GM19463 (cell line): ENCODE data around the gene MUC2.

ENCODE experiments used
- ATAC-seq: cut with Tn5 transposase; IDR thresholded peaks from one replicate; pipeline ENCODE4 v1.9.1; 2021; ENCODE audit warnings: mild to moderate bottlenecking, moderate library complexity; ENCODE audit not compliant: unreplicated experiment

The MUC2 gene

DNA sequence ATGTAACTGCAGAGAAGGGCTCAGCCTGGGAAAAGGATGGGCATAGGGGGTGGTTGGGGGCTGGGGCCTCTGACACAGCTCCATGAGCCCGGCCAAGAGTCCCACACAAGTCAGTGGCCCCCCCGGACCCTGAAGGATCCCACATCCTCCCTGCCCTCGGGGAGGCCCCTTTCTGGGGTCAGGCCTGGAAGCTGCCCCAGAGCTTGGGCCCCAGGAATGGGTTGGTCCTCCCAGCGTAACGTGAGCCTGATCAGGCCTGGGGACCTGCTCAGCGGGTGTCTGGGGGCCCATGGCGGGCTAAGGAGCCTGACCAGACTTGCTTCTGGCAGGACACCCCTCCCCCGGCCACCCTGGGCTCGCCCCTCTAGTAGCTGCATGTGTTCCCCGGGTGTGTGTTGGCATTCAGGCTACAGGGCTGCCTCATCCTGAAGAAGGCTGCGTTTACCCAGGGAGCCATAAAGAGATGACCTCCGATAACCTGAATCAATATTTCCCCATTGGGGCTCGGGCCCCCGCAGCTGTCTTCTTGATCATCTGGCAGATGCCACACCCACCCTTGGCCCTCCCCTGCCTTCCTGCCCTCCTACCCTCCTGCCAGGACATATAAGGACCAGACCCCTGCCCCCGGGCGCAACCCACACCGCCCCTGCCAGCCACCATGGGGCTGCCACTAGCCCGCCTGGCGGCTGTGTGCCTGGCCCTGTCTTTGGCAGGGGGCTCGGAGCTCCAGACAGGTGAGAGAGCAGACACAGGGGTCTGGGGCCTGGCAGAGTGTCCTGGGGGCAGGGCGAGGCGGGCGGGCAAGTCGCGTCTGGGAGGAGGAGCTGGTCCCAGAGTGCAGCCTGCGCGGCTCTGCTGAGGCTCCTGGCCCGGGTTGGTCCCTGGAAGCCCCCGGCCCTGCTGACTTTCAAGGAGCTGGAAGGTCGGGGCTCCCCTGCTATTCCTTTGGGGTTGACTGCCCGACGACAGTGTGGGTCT lies at the start of gene MUC2:
Gene MUC2 (plus strand): TSS at position 631 of the 978 bp plus-strand sequence.
- ATAC-seq = no peak

DNA sequence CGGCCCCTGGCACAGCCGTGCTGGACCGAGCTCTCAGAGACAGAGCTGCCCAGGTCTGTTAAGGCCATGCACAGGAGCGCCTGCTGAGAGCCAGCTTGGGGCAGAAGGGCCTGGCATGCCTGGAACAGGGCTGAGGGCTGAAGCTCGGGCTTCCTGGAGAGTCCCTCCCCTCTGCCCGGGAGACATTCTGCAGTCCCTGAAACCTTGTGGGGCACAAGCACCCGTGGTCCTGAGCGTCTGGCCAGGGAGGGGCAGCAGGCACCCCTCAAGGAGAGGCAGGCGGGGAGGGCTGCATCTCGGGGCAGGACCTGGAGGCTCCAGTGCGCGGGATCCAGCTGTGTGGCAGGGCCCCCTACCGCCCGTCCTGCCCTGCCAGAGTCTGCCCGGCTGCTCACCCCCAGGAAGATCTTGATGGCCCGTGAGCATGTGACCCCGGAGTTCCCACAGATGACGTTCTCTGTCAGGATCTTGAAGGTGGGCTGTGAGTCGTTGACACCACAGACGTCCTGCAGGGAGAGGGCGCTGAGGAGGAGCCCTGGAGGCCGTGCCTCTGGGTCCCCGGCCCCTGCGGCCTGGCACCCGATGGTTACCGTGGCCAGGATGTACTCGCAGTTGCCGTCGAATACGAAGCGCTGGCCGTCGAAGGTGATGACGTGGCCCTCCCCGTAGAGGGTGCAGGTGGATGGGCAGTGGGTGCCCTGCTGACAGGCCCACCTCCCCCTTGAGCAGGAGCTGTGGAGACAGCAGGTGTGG lies 49.1 kb upstream of the MUC2 start:
- no peak for ATAC-seq

DNA sequence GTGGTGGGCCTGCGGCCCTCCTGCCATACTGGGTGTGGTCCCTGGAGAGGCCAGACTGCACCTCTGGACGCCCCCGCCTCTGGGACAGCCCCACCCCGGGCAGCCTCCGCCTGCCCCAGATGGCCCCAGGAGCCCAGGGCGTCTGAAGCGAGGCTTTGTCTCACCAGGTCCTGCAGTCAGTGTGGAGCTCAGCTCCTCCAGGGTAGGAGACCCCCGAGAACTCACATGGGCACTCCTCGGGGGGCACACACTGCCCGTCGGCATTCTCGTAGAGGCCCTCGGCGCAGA lies 48.6 kb upstream of the MUC2 start:
- no peak for ATAC-seq

DNA sequence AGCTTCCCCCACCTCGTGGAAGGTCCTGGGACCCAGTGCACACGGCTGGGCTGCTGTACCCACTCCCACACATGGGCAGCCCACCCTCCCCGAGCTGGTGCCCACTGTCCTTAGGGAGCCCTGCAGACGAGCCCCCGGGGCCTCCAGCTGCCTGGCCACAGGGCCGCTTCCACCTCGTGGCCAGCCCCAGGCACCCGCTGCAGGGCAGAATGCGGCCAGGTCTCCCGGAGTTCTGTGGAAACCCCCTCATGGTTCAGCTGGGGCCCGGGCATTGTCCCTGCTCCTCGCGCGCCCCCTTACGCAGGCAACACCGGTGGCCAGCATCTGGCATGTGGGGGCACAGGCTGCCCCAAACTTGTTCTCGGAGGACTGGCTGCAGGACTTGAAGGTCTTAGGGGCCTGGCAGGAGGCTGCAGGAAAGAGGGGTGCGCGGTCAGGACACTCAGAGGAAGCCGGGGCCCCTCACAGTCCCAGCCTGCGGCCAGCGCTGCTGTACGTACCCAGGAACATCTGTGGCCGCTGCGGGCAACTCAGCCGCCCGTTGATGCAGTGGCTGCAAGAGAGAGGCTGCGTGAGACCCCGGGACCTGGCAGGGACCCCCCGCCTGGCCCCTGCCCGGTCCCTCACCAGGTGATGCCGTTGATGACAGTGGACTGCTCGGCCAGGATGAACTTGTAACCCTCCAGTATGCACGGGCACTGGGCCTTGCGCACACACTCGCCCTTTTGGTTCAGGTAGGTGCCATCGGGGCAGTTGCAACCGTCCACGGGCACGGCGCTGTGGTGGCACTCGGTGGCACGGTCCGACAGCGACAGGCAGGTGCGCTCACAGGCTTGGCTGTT lies 47.8 kb upstream of the MUC2 start:
- no peak for ATAC-seq

DNA sequence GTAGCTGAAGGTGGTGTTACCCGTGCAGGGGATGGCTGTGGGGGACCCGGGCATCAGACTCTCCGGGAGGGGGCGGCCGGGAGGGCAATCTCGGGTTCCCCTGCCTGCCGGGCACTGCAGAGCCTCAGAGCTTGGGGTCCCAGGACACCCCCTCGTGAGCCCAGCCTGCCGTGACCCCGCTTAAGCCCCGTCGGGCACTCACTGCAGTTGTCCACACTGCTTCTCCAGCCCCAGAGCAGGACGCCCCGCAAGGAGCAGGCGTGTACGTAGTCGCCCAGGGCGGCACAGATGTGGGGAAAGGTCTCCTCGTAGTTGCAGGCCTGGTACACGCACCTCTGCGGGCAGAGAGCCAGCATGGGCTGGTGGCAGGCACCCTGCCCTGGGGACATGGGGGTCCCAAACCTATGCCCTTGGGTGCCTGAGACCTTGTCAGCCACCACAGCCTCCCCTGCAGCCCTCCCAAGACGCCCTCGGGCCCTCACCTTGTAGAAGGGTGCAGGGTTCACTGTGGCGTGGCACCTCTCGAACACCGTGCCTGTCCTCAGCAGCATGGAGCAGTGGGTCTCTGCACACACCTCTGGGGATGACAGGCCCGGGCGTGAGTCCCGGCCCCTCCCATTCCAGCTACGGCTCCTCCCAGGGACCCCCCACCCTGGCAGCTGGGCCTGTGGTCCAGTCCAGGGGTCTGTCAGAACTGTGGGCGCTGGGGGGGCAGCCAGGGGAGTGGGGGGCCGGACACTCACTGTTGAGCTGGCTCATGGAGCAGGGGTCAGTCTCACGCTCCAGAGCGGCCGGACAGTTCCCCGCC lies 47.0 kb upstream of the MUC2 start:
- no peak for ATAC-seq

DNA sequence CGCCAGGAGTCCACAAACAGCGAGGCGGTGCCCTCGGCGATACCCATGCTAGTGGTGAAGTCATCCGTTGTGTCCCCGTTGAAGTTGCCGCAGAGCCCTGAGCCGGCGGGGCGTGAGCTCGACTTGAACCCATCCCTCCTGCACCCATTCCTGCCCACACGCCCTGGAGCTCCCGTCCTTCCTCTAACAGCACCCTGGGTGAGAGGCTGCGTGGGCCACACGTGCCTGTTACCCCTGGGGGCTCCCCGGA lies 46.5 kb upstream of the MUC2 start:
- ATAC-seq = no peak

DNA sequence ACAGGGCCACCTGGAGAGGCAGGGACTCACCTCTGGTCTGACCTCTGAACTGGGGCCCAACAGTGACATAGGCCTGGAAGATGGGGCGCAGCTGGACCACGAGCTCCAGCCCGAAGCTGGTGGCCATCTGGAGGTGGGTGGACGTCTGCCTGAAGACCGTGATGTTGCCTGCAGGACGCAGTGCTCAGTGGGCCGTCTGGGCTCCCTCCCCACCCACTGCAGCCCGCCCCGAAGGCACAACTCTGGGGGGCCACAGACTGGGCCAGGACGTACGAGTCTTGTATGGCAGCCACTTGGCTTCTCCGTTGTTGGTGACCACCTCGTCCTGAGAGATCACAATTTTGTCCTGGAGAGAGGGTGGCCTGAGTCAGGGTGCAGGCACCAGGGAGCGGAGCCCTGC lies 46.1 kb upstream of the MUC2 start:
- no peak for ATAC-seq

DNA sequence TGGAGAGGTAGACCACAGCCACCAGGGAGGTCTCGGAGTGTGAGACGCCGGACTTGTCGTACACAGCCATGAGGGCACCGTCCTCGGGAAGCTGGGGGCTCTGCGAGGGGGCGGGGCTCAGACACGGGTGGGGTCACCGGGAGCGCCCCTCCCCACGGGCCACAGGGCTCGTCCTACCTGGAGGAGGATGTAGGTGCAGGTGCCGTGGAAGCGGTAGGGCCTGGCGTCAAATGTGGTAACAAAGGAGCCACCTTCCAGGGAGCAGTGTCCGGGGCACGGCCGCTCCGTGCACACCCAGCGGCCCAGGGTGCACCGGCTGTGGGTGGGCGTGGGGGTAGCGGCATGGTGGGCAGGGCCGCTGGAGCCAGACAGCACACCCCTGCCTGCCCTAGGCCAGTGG lies 45.6 kb upstream of the MUC2 start:
- no peak for ATAC-seq

DNA sequence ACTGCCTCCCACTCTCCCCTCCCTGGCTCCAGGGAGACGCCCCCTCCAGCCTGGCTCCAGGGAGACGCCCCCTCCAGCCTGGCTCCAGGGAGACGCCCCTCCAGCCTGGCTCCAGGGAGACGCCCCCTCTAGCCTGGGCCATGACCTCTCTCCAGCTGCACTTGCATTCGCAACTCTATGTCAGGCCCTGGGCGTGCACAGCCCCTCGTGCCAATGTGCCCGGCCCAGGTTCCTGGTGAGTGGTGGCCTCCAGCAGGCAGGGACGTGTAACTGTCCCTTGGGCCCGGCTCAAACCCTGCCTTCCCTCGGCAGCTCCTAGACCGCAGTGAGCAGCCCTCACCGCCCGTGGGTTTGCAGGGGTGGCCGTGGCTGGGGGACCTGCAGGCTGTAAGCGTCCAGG lies 45.0 kb upstream of the MUC2 start:
- ATAC-seq = no peak

DNA sequence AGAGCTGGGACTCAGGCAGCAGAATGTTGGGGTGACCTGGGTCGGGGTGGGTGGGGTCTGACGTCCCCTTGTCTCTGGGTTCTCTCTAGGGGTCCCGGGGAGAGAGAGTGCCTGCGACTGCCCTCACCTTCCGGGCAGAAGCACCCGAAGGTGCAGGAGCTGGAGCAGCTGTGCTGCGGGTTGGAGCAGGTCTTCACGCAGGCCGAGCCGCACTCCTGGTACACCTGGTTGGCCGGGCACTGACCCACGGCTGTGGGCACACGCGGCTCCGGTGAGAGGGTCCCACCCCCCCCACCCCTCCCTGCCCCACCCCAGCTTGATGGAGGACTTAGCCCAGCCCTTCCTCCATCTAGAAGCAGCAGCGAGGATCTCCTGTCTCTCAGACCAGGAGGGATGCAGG lies 44.6 kb upstream of the MUC2 start:
- ATAC-seq = no peak

DNA sequence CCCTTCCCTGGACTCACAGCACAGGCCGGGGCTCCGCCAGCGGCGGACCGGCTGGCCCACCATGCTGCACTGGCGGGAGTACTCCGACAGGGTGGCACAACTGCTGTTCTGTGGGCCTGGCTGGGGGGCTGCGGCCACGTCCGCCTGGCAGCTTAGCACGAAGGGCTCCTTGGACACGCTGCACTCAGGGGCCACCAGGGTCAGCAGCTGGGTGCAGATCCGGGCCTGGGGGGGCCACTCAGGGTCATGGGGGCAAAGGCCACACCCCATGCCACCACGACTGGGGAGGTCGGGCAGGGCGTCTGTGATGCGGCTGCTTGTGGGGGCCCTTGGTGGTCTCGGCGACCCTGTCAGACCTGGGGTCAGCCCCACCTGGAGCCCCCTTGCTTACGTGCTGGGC lies 44.1 kb upstream of the MUC2 start:
- no peak for ATAC-seq

DNA sequence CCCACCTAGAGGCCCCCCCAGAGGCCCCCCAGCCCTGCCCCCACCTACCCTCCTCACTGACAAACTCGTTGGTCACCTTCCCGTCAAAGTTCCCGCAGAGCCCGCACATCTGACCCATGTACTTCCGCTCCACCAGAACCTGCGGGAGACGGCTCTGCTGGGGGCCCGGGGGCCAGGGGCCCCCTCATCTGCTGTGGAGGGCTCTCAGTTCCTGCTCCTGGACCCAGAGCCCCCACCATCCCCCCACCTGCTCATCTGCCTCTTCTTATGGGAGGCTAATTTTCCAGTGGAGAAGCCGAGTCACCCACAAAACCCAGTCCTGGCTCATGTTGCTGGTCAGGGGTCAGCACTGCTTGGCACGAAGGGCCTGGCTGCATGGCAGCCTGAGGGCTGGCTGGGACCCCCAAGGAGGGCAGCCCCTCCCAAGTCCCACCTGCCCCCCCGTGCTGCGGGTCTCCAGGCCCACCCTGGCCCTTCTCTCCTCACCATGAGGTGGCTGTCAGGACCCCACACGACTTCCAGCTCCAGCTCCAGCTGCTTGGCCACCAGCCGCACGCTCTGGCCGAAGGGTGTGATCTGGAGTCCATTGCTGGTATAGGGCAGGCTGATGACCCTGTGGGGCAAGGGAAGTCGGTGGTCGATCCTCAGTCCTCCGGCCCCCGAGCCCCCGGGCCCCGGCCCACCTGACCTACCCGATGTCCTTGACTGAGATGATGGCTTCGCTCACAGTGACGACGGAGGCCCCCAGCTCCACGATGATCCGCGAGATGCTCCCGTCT lies 43.4 kb upstream of the MUC2 start:
- no peak for ATAC-seq

DNA sequence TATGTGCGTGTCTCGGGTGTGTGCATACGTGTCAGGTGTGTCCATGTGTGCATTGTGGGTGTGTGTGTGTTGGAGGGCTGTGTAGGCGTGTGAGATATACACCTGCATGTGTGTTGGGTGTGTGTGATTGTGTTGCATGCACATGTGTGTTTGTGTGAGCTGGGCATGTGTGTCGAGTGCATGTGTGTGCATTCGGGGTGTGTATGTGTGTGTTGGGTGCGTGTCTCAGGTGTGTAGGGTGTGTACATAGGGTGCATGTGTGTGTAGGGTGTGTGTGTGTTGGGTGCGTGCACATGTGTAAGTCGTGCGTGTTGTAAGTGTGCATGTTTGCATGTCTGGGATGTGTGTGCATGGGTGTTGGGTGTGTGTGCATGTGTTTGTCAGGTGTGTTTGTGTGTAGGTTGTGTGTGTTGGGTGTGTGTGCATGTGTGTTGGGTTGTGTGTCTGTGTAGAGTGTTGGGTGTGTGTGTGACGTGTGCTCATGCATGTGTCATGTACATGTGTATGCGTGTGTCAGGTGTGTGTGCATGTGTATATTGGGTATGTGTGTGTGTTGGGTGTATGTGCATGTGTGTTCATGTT lies 42.3 kb upstream of the MUC2 start:
- ATAC-seq = no peak

DNA sequence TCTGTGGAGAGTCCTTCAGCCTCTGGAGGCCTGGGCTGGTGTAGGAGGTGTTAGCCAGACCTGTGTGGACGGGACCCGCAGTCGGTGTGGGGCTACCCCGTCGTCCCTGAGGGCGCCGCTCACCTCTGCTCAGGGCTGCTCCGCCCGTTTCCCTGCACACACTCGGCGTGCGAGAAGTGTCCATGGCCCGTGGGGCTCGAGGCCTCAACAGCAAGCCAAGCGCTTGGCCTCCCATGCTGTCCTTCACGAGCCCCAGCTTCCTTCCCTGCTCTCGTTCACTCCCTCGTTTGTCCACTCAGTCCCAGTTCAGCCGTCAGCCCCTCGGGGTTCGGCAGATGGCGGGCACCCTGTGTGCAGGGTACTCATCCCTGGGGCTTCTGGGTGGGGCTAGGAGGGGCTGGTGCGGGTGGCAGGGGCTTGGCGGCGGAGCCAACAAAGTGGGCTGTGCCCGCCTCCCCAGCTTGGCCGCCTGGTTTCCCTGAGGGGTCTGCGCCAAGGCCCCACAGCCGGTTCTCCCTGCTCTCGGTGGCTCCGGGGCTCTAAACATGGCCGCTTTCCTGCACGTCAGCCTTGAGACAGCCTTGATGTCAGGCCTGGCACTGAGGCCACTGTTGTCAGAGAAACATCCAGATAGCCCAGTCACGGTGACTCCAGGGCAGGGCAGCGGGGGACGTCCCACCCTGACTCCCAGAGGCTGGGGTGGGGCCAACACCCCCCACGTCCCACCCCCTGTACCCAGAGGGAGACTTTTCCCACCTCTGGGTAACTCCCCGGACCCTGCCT lies 41.5 kb upstream of the MUC2 start:
- no peak for ATAC-seq

DNA sequence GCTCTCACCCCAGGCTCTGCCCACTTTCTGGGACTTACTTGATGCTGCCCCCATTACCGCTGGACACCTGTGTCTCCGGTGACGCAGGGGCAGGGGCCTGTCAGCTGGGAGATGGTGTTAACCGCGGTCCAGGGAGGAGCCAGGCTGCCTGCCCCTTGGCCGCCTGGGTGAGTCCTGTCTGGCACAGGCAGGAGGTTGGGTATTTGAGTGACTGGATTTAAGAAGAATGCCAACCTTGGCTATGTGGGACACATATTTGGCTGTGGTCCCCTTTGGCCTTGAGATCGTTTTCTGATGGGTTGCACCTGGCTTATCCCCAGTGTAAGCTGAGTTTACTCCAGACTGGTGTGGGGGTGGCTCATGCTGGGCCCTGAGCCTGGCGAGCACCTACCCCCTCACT lies 40.7 kb upstream of the MUC2 start:
- no peak for ATAC-seq

DNA sequence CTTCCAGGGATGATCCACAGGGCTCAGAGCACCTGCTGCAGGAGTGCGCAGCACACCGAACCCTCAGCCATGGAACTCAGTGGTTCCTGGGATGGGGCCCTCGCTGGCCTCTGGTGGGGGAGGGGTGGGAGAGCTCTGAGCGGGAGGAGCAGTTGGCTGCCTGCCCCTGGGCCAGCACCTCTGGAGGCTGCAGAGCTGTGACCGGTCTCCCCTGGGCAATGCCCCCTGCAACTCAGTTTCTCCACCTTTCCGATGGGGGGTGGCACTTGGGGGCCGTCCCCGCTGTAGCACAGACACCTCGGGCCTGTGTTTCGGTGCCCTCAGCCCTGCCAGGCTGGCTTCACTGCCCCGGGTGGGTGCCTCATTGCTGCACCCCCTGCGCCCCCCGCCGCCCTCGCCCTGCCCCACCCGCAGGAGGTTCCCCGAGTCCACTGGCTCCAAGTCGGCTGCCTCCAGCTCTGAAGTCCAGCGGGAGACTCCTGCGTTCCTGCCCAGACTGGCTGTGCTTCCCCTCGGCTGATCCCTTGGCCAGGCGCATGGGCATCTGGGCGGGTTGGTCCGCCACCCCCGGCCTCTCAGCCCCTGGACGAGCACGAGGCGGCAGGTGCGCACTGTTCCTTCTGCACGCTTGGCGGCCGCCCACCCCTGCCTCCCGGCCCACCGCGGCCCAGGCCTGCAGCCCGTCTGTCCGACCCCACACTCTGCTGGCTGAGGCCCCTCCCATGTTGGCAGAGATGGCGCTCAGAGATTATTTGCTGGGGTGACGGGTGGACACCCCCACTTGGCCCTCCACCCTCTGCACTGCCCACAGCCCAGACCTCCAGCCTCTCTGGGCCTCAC lies 40.0 kb upstream of the MUC2 start:
- ATAC-seq = no peak

DNA sequence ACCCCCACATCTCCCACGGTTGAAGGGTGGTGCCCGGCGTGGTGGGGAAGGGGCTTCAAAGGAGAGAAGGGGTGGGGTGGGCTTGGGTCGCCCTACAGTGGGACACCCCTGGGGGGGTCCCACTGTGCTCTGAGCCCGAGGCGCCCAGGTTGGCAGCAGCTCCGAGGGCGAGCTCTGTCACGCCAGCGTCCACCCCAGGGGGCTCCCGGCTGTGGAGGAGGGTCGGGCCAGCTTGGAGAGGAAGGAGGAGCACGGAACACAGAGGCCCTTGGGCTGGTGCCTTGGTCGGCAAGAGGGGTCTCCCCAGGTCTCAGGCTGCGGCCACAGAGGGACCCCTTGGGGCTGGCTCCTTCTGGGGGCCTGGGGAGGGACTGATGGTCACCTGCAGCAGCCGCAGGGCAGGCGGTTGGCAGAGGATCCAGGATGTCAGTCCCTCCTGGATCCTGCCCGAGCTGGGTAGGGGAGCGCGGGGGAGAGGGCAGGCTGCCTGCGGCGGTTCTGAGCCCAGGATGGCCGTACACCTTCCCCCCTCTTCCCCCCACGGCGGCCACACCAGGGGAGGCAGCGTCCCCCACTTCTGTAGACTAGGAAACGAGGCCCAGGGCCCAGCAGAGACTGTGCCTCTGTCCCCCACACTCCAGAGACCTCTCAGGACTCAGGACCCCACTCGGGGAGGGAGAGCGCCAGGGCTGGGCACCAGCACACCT lies 38.9 kb upstream of the MUC2 start:
- no peak for ATAC-seq
